CD4-positive, alpha-beta T cell treated with Interferon alpha-2 for 1 hour (primary cell): ENCODE measurements around the gene AKR1C2.
"Not testable (repeated sequence)": the region's sequence is repeated elsewhere in the genome, so short reads cannot be mapped to it uniquely, and the experiment has no call there.

Experiments used
- DNase-seq, 2 donors: peaks; one replicate each; pipeline ENCODE4 v3.0.0-alpha.2; 2020 to 2022

AKR1C2 gene

DNA sequence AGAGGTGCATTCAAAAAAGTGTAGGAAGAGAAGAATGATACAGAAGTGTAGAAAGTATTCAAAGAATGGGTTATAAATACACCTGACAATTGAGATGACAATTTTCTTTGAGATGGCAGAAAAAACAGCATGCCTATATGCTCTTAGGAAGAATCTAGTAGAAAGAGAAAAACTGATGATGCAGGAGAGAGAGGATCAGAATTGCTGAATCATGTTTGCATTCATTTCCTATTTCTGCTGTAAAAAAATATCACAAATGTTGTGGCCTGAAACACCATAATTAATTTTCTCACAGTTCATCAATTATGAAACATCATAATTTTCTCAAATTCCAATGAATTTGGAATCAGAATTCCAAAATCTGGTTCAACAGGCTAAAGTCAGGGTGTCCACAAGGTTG is 50.3 kb downstream of the AKR1C2 start:
- no peak for DNase-seq

DNA sequence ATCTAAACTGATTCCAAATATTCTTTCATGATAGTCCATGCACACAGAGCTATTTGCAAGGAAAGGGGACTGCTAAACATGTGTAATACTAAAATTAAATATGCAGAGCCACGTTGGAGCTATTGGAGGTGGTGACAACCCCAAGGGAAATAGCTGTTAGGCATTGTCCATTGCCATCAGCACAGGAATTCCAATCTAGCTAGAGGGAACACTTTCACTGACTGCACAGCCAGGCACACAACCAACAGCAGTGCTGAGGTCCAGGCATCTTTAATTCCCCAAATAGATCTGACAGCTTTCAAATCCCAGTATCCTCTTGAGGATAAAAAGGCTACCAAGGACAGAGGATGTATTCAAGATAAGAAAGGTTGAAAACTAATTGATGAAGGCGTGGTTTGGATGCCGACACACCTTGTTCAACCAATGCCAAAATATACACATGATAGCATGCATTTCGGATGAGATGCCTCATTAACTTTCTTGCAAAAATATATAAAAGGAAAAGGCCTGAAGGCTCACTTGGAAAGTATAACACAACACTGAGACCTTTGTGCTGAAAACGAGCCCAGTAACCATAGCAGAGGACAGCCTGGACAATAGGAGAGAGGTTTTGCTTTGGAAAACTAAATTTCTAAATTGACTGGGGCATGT is 52.0 kb downstream of the AKR1C2 start:
- DNase-seq, result not testable (repeated sequence)

DNA sequence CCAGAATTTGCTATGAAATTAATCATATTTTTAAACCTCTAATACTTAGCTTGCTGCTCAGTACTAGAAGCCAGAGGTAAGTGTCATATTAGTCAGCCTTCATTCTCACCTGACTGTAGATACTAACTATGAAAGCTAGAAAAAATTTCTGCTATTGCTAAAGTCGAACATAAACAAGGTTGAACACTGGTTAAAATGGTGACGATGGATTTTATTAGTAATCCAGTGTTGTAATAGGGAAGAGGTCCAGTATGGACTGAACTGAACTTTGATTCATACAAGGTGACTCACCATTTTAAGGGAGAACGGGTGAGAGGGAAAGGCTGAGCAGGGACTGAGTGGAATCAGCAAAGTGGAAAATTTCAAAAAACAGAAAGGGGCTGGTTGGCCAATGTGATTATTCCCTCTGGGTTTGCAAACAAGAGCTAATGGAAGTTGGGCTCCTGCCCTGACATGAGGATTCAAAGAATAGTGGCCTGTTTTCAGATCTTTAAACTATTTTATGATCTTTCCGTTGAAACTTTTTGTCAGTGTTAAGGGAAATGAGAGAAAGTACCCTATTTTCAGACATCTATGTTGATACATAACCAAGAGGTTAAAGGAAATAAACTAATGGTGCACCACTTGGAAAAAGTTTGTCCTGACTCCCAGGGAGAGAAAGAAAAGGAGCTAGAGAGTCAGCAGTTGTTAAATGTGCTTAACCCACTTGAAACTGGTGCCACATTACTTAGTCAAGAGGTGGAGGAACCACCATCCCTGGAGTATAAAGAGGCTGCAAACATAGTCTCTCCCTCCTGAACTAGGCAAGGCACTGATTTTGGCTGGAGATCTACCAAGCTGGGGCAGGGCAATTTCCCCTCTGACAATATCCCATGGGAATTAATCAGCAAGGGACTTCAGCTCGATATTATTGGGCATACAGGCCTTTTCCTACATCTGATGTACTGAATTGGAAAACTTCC is 55.7 kb downstream of the AKR1C2 start:
- no peak for DNase-seq

DNA sequence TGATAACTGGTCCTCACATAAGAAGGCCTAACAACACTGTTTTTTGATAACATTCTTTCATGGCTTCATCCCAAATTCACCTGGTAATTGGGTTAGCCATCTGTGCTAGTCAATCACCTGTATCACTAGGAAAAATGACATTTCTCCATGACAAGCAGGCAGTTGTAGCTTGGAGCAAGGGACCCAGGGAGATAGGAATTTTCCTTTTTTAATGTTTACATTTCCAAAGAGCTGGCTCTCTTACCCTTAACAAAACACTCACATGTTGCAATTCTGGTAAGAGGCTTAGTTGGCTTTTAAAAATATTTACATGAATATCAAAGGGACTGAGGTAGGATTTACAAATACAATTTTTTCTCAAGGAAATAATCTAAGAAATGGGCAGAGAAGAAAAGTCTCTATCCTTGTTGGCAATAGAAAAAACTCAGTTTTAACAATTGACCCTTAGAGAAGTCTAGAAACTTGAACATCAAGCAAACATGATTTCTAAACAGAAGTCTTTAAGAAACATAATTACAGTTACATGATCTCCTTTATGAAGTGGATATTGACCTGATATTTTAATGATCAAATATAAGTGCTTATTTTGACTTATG is 56.5 kb downstream of the AKR1C2 start:
- DNase-seq, result no peak

DNA sequence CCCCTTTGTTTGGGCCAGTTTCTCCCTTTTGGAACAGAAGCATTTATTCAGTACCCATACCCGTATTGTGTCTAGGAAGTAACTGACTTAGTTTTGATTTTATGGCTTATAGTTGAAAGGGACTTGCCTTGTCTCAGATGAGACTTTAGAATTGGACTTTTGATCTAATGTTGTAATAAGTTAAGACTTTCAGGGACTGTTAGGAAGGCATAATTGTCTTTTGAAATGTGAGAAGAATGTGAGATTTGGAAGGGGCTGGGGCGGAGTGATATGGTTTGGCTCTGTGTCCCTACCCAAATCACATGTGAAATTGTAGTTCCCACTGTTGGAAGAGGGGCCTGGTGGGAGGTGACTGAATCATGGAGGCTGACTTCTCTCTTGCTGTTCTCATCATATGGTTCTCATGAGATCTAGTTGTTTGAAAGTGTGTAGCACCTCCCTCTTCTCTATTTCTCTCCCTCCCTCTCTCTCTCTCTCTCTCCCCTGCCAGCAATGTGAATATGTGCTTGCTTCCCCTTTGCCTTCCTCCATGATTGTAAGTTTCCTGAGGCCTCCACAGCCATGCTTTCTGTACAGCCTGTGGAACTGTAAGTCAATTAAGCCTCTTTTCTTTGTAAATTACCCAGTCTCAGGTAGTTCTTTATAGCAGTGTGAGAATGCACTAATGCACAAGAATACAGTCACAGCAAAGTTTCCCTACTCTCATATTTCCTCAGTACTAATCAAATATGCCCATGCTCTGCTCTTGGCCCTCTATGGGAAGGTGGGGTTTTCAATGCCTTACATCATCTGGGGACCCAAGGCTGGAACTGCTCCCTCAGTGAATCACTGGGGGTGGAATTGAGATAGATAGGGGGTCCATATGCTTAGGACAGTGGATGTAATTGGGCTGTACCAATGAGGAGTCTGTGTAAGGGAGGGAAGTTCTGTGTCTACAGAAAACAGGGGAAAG is 57.6 kb downstream of the AKR1C2 start:
- no peak for DNase-seq

DNA sequence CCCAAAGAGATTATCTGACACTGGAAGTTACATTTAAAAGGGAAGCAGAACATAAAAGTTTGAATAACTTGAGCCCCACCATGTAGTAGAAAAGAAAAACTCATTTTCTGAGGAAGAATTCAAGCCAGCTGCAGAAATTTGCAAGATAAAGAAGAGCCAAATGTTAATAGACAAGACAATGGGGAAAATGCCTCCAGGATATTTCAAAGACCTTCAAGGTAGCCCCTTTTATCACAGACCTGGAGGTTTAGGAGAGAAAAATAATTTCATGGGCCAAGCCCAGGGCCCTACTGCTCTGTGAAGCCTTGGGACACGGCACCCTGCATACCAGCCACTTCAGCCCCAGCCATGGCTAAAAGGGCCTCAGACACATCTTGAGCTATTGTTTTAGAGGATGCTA is 58.8 kb downstream of the AKR1C2 start:
- no peak for DNase-seq

DNA sequence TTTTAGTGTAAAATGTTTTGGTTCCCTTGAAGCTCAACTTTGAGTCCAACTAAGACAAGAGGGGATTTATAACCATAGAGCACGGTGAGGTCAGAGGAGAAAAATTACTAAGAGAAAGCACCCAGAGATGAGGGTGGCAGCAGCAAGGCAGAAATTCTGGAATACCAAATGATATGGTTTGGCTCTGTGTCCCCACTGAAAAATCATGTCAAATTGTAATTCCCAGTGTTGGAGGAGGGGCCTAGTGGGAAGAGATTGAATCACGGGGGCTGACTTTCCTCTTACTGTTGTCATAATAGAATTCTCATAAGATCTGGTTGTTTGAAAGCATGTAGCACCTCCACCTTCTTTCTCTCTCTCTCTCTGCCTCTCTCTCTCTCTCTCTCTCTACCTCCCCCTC is 59.8 kb downstream of the AKR1C2 start:
- no peak for DNase-seq

DNA sequence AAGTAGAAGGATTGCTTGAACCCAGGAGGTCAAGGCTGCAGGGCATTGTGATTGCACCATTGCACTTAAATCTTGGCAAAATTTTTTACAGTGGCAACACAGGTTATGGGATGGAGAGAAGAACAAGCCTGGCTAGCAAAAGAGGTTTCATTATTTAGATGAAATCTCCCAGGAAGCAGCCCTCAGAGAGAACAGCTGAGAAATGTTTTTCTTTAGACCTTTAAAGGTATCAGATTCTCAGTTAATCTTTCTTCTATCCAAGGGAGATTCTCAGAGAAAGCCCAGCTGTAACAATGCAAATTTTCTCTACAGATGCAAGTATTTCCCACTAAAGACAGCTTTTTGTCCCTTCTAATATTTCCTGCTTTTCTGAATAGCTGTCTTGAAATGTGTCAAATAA is 60.2 kb downstream of the AKR1C2 start:
- not testable (repeated sequence) for DNase-seq

DNA sequence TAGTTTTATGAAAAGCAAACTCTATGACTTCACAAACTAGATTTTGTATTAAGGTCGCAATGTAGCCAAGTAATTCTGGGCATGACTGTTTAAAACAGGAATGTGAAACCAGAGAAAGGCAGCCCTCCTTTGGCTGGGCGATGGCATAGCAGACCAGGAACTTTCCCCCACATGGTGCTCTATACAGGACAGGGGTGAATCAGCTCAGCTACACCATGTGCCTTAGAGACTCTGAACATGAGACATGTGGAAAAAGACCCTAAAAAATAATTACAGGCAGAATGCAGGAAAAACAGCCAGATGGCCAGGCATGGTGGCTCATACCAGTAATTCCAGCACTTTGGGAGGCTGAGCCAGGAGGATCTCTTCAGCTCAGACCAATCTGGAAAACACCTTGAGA is 60.7 kb downstream of the AKR1C2 start:
- not testable (repeated sequence) for DNase-seq

DNA sequence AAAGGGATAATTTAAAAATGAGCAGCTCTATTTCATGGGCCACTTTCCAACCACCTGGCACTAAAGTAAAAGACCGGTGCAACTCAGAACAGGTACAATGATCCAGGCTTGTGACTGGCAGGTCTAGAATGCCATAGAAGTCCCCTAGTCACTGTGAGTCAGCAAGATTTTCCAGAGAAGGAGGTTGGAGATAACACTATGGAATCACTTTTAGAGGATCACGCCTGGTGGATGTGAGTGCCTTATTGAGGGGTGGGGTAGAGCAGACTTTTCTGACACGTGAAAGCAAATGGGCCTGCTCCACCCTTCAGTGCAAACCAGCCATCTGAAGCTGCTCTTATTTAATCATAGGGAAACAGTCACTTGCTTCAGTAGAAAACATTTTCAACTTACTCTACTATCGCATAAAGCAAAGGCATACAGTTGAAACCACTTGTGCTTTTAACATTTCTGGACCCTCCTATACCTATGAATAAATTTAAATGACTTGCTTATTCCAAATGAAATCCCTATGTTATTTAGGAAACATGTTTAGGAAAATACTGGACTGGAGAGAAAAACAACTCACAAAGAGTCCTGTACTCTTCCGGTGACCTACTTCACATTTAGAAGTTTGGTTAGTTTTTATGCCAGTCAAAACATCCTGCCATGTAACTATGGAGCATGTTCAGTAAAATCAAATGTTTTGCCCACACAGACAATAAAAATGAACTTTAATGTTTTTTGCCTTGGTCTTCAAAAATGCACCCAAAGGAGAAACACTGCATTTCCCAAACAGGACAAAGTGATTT is 61.9 kb downstream of the AKR1C2 start:
- DNase-seq, result no peak

DNA sequence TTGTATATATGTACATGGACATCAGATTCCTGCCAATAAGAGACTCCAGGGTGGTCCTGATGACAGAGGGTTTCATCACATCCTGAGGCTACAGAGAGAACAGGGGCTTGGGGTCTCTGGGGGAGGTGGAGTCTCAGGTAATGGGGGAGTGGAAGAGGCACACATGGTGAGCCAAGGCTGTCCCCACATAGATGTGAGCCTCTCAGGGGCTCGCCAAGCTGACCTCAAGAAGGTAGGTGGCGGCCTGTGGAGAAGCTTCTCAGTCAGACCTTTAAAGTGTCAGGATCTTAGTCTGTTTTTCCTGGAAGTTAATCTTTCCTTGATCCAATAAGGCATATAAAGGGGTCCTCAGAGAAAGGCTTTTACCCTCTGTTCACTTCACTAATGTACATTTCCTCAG is 62.7 kb downstream of the AKR1C2 start:
- DNase-seq, result not testable (repeated sequence)

DNA sequence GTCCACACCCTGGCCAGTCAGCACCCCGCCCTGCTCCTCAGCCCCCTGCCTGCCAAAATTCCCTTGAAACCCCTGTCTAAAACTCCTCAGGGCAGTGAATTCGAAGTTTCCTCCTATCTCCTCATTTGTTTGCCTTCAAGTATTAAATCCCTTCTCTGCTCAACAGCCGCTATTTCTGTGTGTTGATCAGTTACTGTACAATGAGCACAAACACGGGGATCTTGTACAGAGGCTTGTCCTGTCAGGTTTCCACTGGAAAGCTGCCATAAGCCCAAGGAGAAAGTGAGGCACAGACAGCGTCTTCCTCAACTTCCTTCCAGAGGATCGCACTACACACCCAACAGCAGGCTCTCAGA is 63.6 kb downstream of the AKR1C2 start:
- not testable (repeated sequence) for DNase-seq

DNA sequence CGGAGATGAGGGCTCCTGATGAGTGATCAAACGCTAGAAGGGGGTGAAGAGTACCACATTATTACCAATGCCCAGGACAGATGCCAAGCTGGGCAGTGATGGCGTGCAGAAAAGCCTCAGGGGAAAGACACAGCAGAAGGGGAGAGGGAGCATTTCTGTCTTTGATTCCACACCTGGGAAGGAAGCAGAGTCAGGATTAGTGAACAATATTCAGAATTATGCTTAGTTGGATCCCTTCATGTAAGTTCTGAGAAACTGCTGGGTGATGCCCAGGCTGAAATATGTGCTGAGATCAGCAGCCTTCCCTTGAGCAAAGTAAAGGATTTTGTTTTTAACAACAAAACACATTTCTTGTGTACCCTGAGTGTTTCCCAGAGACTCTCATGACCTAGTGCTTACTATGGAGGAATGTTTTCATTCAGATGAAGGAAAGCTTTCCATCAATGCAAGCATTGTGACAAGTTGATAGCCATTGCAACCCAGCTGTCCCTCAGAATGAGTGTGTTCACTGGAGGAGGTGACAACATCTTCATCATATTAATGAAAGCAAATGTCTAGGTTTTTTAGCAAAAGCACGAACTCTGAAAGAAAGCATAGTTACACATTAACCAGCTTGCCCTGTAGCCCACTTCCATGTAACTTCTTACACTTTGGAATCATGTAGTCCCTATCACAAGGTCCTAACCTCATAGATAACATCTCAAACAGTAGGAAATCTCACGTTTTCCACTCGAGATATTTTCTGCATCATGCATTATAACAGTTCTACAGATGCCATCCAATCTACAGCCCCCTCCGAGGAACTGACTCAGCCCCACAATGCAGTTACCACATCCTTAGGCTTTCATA is 64.2 kb downstream of the AKR1C2 start:
- DNase-seq, result no peak
